Stimulated activated CD4-positive, alpha-beta T cell treated with anti-CD3 and anti-CD28 coated beads, Interleukin-2, amount 100 ng/mL, for 4 hours (primary cell): Measurements from ENCODE around the gene OGFOD3.
"Not testable (repeated sequence)": the region's sequence is repeated elsewhere in the genome, so short reads cannot be mapped to it uniquely, and the experiment has no call there.

Experiments
- DNase-seq: peaks from one replicate; pipeline ENCODE4 v3.0.0-alpha.2; 2020; ENCODE audit warnings: low read depth

The OGFOD3 gene, protein sequence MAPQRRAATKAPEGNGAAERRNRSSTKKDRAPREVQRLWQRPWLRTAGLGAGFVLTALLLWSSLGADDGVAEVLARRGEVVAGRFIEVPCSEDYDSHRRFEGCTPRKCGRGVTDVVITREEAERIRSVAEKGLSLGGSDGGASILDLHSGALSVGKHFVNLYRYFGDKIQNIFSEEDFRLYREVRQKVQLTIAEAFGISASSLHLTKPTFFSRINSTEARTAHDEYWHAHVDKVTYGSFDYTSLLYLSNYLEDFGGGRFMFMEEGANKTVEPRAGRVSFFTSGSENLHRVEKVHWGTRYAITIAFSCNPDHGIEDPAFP

DNA sequence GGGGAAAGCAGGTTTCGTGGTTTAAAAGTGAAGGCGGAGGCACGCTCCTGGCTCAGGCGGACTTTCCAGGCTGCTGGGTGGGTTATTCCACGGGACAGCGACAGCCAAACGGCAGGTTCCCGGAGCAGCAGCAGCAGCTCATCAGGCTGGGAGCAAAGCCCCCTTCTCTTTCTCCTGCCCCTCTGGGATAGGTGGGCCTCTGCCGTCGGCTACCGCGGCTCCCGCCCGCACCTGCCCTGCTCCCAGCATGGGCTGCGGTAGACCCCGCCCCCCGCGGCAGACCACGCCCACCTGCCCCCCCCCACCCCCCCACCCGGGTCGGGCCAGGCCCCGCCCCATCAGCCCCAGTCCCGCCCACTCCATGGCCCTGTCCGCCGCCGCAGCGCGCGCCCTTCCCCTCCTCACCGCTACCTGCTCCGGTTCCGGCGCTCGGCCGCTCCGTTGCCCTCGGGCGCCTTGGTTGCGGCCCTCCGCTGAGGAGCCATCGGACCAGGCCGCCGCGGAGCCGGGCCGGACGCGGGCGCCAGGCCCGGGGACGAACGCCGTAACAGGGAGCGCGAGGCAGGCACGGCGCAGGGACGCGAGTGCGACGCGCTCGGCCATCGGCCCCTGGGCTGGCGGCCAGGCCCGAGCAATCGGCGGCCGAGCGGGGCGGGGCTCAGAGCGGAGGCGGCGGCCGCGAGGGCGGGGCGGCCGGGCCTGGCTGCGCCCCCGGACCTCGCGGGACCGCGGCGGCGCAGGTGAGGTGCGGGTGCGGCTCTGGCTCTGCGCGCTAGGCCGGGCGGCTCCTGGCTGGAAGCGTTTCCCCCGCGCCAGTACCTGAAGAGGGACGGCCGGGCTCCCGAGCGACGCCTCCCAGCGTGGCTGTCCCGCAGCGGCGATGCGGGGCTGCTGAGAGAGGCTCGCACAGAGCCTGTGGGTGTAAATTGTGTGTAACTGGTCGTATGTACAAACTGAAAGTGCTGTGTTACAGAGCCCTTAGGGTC lies at the start of gene OGFOD3, which contains the start of gene HEXD:
Gene OGFOD3, minus strand, starts transcription at position 586 of the 986 bp plus-strand sequence. Its CDS starts 101 bp downstream, at position 485.
Gene HEXD, plus strand, starts transcription at position 347 of the 986 bp plus-strand sequence. CDS start 1,453 bp downstream, outside the sequence.
- peak; percentile 72 for DNase-seq

DNA sequence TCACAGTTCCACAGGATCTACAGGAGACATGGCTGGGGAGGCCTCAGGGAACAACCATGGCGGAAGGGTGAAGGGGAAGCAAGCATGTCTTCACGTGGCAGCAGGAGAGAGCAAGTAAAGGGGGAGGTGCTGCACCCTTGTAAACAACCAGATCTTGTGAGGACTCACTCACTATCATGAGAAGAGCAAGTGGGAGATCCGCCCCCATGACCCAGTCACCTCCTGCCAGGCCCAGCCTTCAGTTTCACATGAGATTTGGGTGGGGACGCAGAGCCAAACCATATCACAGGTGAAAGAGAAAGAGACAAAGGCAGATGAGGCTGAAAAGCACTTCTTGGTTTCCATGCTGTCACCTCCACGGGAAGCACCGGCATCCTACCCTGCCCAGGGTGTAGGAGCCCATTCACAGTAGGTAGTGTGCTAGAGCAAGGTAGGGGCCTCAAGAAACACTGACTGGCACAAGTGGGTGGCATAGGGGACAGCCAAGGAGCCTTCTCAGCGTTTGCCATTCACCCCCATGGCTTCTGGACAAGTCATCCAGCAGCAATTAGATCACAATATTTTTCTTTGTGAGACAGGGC lies 46.7 kb upstream of the OGFOD3 start:
- DNase-seq = no peak

DNA sequence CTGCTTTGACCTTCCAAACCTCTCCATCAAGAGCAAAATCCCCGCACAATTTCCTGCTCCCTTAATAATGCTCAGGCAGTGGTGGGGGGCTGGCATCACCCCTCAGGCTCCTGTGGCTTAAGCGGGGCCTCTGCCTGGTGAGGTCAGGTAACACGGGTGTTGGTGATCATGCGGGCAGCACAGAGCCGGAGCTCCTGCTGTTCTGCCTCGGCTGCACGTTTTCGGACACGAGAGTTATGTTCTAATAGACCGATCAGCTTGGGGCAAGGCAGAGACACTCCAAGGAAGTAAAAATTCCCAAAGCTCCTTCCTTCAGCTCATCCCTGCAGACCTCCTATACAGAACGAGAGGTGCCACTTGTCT lies 46.2 kb upstream of the OGFOD3 start:
- DNase-seq = no peak

DNA sequence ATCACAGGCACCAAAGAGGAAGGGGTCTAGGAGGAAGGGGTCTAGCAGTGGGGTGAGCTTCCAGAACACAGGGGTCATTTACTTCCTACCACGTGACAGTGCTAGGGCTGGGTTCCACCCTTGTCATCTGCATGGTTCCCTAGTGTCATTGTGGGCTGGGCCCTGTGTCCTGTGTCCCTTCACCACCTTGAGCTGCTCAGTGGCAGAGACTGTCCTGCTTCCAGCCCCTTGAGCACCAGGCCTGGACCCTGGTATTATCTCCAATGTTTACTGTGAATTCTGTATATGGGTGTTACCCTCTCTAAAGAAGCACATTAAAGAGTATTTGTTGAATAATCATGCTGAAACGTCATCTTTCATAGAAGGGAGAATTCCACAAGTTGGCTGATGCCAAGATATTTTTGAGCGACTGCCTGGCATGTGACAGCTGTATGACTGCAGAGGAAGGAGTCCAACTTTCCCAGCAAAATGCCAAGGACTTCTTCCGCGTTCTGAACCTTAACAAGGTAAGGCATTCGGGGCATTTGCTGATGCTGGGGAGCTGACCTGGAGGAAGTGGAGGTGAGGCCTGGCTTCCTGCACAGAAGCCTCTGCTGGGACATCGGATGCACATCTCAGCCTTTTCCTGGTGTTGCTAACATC lies 45.7 kb upstream of the OGFOD3 start:
- no peak for DNase-seq

DNA sequence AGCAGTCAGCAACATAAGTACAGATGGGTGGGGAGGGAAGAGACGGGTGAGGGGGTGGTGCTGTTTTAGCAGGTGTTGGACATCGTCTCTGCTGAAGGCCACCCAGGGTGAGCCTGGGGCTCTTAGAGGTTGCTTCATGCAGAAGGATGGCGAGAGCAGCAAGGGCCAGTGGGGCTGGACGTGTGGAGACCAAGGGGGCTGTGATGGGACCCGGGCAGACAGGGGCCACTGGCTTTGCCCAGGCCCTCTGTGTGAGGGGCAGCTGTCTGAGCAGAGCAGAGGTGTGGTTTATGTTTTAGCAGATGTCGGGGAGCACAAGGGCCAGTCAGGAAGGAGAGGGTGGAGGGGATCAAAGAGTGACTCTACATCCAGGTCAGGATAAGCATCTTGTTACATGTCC lies 45.0 kb upstream of the OGFOD3 start:
- DNase-seq = no peak

DNA sequence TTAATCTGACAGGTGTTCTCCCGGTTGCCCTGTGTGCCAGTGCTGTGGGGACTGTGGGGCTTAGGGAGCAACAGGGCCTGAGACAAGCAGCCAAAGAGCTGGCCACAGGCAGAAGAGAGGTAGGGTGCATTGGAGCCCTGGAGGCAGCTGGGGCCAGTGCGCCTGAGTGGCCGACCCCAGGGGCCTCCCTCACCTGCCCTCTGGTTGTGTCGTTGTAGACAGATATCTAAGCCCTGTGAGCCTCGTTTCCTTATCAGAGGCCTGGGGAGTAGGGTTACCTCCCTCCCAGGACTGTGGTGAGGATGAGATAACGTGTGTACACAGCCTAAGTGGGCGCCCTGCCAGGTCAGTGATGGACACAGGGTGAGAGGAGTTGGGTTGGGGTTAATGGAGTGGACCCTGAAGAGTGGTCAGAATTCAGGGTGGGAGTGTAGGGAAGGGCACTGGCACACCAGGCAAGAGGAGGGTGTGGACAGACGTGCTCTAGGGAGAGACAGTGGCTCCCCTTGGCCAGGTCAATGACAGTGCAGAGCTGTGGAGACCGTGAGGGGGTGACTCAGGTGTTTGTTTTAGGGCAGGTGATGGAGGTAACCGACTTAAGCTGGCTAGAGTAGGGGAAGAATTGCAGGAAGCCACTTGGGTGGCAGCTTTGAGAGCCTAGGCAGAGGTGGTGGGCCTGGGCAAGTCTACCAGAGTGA lies 43.6 kb upstream of the OGFOD3 start:
- no peak for DNase-seq

DNA sequence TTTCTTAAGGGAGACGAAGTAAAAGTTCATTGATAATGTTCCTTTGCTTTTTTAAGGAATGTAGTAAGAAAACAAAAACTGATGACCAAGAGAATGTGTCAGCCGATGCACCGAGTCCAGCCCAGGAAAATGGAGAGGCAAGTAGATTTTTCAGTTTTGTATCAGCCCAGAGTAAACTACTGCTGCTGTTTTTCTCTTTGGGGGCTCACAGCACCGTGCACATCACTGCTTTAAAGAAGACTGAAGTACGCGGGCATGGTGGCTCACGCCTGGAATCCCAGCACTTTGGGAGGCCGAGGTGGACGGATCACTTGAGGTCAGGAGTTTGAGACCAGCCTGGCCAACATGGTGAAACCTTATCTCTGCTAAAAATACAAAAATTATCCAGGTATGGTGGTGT lies 41.5 kb upstream of the OGFOD3 start:
- not testable (repeated sequence) for DNase-seq

DNA sequence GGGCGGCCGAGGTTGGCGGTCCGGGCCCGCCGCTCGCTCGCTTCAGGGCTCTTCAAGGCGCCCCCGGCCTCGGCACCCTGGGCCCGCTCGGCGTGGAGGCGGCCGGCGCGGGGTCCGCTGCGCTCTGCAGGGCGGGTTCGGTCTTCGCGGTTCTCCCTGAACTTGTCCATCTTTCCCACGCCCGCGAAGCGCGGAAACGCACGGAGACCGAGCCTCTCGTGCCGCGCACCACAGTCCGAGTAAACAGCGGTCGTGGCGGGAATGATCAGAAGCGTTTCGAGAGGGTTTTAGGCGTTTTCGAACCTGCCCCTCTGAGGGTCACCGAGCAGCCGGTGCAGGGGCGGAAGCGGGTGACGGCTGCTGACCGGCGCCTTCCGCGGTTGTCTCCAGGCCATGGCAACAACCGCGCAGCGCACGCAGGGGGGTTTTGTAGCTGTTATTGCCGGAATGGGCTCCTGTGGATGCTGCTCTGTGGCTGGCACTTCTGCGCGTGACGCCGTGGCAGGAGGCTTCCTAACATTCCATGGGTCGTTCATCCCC lies 40.6 kb upstream of the OGFOD3 start:
- no peak for DNase-seq

DNA sequence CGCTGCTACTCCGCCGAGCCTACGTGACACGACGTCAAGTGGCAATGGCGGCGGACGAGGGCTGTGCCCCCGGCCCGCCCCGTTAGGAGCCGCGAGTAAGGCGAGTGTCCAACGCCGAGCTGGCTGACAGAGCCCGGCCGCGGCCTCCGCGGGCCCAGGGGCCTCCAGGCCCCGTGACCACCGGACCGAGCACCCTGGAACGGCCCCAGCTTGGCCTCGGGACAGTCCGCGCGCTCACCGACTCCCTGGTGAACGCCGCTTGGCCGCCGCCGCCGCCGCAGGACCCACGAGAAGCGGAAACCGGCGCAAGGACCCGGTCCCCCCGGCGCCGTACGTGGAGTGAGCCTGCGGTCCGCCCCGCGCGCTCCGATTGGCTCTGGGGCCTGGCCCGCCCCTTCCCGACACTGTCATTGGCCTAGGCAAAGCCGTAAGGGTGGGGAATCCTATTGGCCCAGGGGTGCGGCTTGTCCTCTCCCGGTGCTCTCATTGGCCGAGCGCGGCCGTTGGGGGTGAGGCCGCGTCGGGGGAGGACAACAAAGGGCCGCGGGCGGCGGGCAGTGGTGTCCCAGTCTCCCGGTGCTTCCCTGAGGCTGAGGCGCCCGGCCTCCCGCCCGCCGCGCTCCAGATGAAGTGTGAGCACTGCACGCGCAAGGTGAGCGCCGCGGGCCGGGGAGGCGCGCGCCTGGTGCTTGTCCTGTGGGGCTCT lies 39.9 kb upstream of the OGFOD3 start, which contains the start of gene NARF:
Gene NARF, plus strand, starts transcription at position 563 of the 706 bp plus-strand sequence. Its CDS starts 63 bp downstream, at position 626.
- DNase-seq = peak; percentile 93

DNA sequence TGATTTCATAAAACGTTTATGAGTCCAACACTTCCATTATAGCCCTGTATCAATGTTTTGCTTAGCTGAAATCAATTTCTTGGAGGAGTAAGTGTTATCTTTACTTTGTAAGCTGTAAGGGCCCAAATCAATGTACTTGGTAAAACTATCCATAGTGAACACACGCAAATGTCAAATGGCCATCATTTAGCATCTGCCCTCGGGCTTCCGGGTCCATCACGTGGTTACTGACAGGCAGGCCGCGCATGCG lies 39.5 kb upstream of the OGFOD3 start:
- DNase-seq = peak; percentile 88

DNA sequence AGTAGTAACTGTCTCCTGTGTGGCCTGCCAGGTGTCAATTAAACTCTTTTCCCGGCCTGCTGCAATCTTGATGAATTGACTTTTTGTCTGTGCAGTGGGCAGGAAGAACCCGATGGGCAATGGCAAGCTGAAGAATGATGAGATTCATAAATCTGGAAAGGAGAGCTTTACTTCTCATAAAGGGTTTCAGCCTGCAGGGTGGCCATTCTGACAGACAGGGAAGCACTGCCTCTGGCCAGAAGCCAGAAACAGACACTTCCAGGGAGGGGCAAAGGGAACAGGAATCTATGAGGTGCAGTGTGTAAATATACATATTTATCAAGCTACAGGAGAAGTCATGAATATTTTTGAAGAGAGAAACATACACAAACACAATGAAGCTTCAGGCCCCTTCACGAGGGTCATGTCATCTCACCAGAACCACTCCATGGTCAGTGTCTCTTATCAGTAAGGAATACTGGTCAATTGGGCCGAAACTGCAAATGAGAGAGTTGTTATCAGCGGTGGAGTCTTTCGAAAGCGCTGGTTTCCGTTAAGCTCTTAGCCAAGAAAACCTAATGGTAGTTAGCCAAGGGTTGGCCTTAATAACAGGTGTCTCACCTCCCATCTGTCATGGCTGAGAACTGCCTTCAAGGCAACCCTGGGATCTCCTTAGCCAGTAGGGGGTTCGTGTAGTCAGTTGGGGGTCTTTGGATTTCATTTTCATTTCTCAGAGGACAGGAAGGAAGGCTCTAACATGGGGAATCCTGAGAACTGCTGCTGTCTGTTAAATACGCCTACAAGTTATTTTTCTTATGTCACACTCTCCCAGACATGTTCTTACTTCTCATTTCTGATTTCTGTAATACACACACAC lies 38.9 kb upstream of the OGFOD3 start:
- DNase-seq = no peak

DNA sequence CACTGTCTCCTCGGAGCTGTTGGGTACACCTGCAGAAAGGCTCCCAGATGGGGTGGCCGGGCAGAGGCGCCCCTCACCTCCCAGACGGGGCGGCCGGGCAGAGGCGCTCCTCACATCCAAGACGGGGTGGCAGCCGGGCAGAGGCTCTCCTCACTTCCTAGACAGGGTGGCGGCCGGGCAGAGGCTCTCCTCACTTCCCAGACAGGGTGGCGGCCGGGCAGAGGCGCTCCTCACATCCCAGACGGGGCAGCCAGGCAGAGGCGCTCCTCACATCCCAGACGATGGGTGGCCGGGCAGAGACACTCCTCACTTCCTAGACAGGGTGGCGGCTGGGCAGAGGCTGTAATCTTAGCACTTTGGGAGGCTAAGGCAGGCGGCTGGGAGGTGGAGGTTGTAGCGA lies 35.3 kb upstream of the OGFOD3 start:
- not testable (repeated sequence) for DNase-seq

DNA sequence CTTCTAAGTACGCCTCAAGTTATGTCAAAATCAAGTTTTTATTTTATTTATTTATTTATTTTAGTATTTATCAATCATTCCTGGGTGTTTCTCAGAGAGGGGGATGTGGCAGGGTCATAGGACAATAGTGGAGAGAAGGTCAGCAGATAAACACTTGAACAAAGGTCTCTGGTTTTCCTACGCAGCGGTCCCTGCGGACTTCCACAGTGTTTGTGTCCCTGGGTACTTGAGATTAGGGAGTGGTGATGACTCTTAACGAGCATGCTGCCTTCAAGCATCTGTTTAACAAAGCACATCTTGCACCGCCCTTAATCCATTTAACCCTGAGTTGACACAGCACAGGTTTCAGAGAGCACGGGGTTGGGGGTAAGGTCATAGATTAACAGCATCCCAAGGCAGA lies 34.8 kb upstream of the OGFOD3 start:
- DNase-seq = not testable (repeated sequence)

DNA sequence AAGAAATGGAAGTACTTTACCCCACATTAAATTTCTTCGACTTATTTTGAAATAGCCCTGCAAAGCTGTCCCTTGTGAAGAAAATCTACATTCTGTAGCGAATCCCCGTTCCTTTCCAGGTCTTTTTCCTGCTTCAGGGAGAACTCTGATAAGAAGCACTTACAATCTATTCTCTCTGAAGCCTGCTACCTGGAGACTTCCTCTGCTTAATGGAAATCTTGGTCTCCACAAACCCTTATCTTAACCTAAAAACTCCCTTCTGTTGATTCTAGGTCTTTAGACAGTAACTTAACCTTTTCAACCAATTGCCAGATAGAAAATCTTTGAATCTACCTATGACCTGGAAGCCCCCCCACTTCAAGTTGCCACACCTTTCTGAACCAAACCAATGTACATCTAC lies 33.8 kb upstream of the OGFOD3 start:
- no peak for DNase-seq

DNA sequence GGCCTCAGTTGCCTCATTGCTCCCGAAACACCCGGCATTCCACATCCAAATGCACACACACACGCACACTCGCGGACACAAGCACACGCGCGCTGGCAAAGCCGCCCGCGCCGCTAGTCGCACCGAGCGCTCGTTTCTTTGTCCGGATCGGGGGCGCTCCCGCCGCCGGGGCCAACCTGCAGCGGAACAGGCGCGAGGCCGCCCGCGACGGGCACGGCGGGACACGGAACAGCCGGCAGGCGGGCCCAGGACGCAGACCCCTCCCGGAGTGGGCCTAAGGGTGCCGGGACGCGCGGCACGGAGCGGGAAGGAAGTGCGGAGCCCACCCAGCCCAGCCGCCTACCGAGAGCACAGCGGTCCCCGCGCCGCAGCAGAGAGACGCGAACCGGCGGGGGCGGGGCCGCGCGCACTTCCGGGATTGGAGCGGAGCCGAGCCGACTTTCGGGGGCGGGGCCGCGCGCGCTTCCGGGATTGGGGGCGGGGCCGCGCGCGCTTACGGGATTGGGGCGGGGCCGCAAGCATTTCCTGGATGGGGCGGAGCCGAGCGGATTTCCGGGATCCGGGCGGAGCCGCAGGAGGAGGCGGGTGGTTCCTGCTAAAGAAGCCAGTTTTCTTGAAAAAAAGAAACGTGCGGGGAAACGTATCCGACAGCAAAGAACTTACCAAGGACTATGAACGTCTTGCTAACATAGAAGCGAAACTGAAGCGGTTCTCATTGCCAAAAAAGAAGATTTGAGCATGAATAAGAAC lies 32.1 kb upstream of the OGFOD3 start, which contains the start of gene CYBC1:
Gene CYBC1, minus strand, starts transcription at position 396 of the 750 bp plus-strand sequence. CDS start 1,498 bp downstream, outside the sequence.
- peak; percentile 93 for DNase-seq

DNA sequence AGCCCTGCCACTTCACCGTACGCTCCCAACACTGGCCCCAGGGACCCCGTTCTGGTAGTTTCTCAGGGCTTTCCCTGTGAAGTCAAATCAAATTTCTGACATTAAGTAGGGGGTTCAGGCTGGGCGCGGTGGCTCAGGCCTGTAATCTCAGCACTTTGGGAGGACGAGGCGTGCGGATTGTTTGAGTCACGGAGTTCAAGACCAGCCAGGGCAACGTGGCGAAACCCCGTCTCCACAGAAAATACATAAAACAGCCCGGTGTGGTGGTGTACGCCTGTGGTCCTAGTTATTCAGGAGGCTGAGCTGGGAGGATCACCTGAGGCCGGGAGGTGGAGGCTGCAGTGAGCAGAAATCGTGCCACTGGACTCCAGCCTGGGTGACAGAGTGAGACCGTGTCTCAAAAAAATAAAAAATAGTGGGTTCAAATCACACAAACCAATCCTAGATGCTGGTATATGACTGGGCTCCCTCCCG lies 31.5 kb upstream of the OGFOD3 start:
- peak; percentile 31 for DNase-seq

DNA sequence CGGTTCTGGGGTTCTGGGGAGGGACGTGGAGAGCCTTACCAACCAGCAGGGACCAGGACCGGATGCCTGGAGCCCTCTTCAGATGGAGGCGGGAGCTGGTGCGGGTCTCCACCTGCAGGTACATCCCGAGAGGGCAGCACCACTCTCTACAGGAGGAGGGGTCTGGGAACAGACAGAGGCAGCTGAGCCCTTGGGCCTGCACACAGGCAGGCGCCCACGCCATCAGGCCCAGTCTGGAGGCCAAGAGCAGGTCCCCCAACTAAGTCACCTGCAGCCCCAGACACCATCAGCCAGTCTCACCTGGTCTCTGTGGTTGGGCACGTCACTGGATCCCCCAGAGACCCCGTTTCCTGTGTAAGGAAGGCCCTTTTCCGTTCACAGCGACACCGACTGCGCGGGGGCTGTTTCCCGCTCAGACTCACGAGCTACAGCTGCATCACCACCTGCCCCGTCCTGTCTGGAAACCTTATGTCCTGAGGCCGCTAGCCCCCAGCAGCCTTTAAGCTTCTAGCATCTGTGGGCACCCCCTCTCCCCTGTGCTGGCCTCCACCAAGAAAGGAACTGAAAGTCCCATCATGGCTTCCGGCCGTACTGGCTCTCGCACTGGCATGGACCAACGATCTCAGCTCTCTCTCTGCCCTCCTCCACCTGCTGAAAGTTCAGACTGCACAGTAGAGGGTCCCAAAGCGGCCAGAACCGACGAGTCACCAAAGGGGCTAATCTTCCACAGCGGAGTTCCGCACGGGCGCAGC lies 30.9 kb upstream of the OGFOD3 start:
- DNase-seq = peak; percentile 65

DNA sequence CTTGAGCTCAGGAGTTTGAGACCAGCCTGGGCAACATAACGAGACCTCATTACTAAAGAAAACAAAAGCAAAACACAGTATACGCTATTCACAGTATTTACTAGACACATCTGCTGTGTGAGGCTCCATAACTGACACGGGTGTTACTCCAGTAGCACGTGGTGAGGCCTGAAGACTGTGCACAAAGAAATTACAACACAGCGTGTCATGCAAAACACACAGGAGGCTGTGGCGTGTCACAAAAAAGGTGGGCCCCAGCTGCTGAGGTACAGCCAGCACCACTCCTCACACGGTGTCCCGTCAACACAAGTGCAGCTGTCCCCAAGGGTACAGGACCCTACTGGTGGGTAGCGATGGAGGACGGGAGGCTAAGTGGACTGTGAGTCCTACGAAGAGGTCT lies 29.5 kb upstream of the OGFOD3 start:
- DNase-seq = no peak
